GM19395 (cell line): ENCODE results near the gene PACS2.
A peak's percentile ranks its signal among the peaks of the same experiment; 100 is the strongest.
"Not testable (repeated sequence)": the region's sequence is repeated elsewhere in the genome, so short reads cannot be mapped to it uniquely, and the experiment has no call there.

Source experiments
- ATAC-seq: cut with Tn5 transposase; IDR thresholded peaks from one replicate; pipeline ENCODE4 v1.9.1; 2021; ENCODE audit warnings: mild to moderate bottlenecking, moderate library complexity; ENCODE audit not compliant: unreplicated experiment

The PACS2 gene

GRCh38 chr14:105348169-105348944 lies 33.8 kb downstream of the PACS2 start:
- ATAC-seq, result no peak

GRCh38 chr14:105348945-105349699 lies 34.6 kb downstream of the PACS2 start:
- ATAC-seq, result no peak

- no peak for ATAC-seq
Measured at GRCh38 chr14:105349992-105350391, 35.4 kb downstream of the PACS2 start.

GRCh38 chr14:105350450-105351244 lies 36.1 kb downstream of the PACS2 start:
- no peak for ATAC-seq

GRCh38 chr14:105351410-105351809 lies 36.9 kb downstream of the PACS2 start:
- ATAC-seq, result no peak

GRCh38 chr14:105351920-105352851 lies 37.6 kb downstream of the PACS2 start:
- peak; percentile 76 for ATAC-seq

- no peak for ATAC-seq
Measured at GRCh38 chr14:105353136-105353535, 38.6 kb downstream of the PACS2 start.

- no peak for ATAC-seq
Measured at GRCh38 chr14:105354541-105354940, 40.0 kb downstream of the PACS2 start.

- no peak for ATAC-seq
Measured at GRCh38 chr14:105355049-105355575, 40.6 kb downstream of the PACS2 start.

- no peak for ATAC-seq
Measured at GRCh38 chr14:105355850-105356604, 41.5 kb downstream of the PACS2 start.

GRCh38 chr14:105356927-105357326 lies 42.4 kb downstream of the PACS2 start:
- no peak for ATAC-seq

GRCh38 chr14:105357626-105358025 lies 43.1 kb downstream of the PACS2 start:
- no peak for ATAC-seq

GRCh38 chr14:105358140-105358846 lies 43.7 kb downstream of the PACS2 start:
- ATAC-seq, result no peak

GRCh38 chr14:105358943-105359342 lies 44.4 kb downstream of the PACS2 start:
- ATAC-seq, result no peak

- ATAC-seq, result not testable (repeated sequence)
Measured at GRCh38 chr14:105361412-105361811, 46.9 kb downstream of the PACS2 start.

- no peak for ATAC-seq
Measured at GRCh38 chr14:105363847-105364708, 49.5 kb downstream of the PACS2 start.

GRCh38 chr14:105365101-105365500 lies 50.6 kb downstream of the PACS2 start:
- no peak for ATAC-seq

GRCh38 chr14:105365681-105366080 lies 51.1 kb downstream of the PACS2 start:
- no peak for ATAC-seq
